GM23248 (cell line): ENCODE results near the gene JHY. TPM values are rescaled to one million over a fixed set of nuclear protein-coding genes. Genes with fewer than 3 reads are reported as not detected.

ENCODE experiments used
- DNase-seq: peaks from one replicate; pipeline ENCODE4 v3.0.0-alpha.2; 2015
- H2AFZ ChIP-seq: fragments of 200-600 bp; sonication (generic); 2 replicates; pipeline ENCODE4 v1.6.1; 2016; ENCODE audit warnings: antibody characterized with exemption
- H3F3A ChIP-seq: fragments of 200-600 bp; sonication (generic); 2 replicates; pipeline ENCODE4 v1.6.1; 2016; ENCODE audit warnings: mild to moderate bottlenecking, antibody characterized with exemption, mixed run types; ENCODE audit not compliant: insufficient read depth
- H3K27ac ChIP-seq: fragments of 200-600 bp; sonication (generic); 2 replicates; pipeline ENCODE4 v1.5.1; 2016; ENCODE audit warnings: mild to moderate bottlenecking
- H3K27me3 ChIP-seq: fragments of 200-600 bp; sonication (generic); replicated peaks from 2 replicates; pipeline ENCODE4 v1.6.1; 2016; ENCODE audit warnings: mild to moderate bottlenecking; ENCODE audit not compliant: insufficient read depth
- H3K36me3 ChIP-seq: fragments of 200-600 bp; sonication (generic); 2 replicates; pipeline ENCODE4 v1.6.1; 2016; ENCODE audit warnings: low read depth, mild to moderate bottlenecking
- H3K4me1 ChIP-seq: fragments of 200-600 bp; sonication (generic); 2 replicates; pipeline ENCODE4 v1.6.1; 2016; ENCODE audit warnings: mild to moderate bottlenecking; ENCODE audit not compliant: insufficient read depth
- H3K4me2 ChIP-seq: fragments of 200-600 bp; sonication (generic); one replicate; pipeline ENCODE4 v1.6.1; 2016; ENCODE audit warnings: mild to moderate bottlenecking; ENCODE audit not compliant: unreplicated experiment
- H3K4me3 ChIP-seq: fragments of 200-600 bp; sonication (generic); 2 replicates; pipeline ENCODE4 v1.5.1; 2016; ENCODE audit warnings: mild to moderate bottlenecking
- H3K79me2 ChIP-seq: fragments of 200-600 bp; sonication (generic); 2 replicates; pipeline ENCODE4 v1.6.1; 2016; ENCODE audit warnings: mild to moderate bottlenecking; ENCODE audit not compliant: insufficient read depth
- H3K9ac ChIP-seq: fragments of 200-600 bp; sonication (generic); 2 replicates; pipeline ENCODE4 v1.6.1; 2016; ENCODE audit warnings: mild to moderate bottlenecking
- H3K9me2 ChIP-seq: fragments of 200-600 bp; sonication (generic); 2 replicates; pipeline ENCODE4 v1.6.1; 2016; ENCODE audit warnings: mixed run types, mild to moderate bottlenecking, moderate library complexity; ENCODE audit not compliant: insufficient read depth
- H3K9me3 ChIP-seq: fragments of 200-600 bp; sonication (generic); one replicate; pipeline ENCODE4 v1.6.1; 2017; ENCODE audit warnings: low read depth
- H4K20me1 ChIP-seq: fragments of 200-600 bp; sonication (generic); 2 replicates; pipeline ENCODE4 v1.6.0; 2016; ENCODE audit not compliant: insufficient read depth
- EZH2 ChIP-seq: fragments of 200-600 bp; sonication (generic); IDR thresholded peaks from 2 replicates; pipeline ENCODE4 v1.6.1; 2018; ENCODE audit warnings: antibody characterized with exemption, mild to moderate bottlenecking; ENCODE audit not compliant: insufficient read depth, poor library complexity, severe bottlenecking
- EZH2phosphoT487 ChIP-seq: fragments of 200-600 bp; sonication (generic); IDR thresholded peaks from 2 replicates; pipeline ENCODE4 v1.6.1; 2018; ENCODE audit warnings: antibody characterized with exemption, moderate library complexity, mild to moderate bottlenecking, low read depth; ENCODE audit not compliant: insufficient read depth
- WGBS, 2 experiments: methylation state at CpG; one replicate each; pipeline ENCODE4 v1.1.6; 2015 to 2017; ENCODE audit warnings: low lambda C conversion rate in 2 of 2, low coverage in 1 of 2; ENCODE audit errors: missing lambda C conversion rate in 2 of 2; 5-methylcytosine and 5-hydroxymethylcytosine counted together
- in situ Hi-C: fragments of 300-500 bp; cut with MboI; formaldehyde crosslinking; loops from 2 replicates; pipeline ENCODE4 v1.15.0; 2020
- polyA plus RNA-seq: library from polyadenylated mRNA; unstranded; fragments of >200 nt; fragmentation: Nextera tagmentation; extraction: Ambion mirVana; gene quantifications from 2 replicates; pipeline ENCODE4 v1.2.1, GENCODE V29; 2016
- total RNA-seq: library from RNA; depleted of rRNA; stranded (reverse); fragments of >200 nt; shearing (Covaris generic); gene quantifications from 2 replicates; pipeline ENCODE4 v1.2.3, GENCODE V29; 2014

JHY gene
- total and polyA plus RNA-seq, 2 experiments from 2014 or later = 5.1 to 5.3 TPM

- DNase-seq = no peak
- Histone ChIP-seq H4K20me1 (no peaks in the 10 kb centered on the region), H2AFZ (no peak overlapping the region), H3K36me3 (no peaks in the 10 kb centered on the region), H3K9me3 (no peaks in the 10 kb centered on the region), H3K27ac (no peak overlapping the region), H3K27me3 (peaks cover 89% of the 10 kb centered on the region), H3F3A (no peaks in the 10 kb centered on the region), H3K4me3 (no peak overlapping the region), H3K79me2 (no peaks in the 10 kb centered on the region), H3K9ac (no peak overlapping the region), H3K4me1 (no peaks in the 10 kb centered on the region), H3K4me2 (no peak overlapping the region), H3K9me2 (no peaks in the 10 kb centered on the region)
- WGBS, 2 experiments = 25 to 26% methylated on average over 21 of the region's 21 CpGs
- in situ Hi-C loops = no loop called here
- TF ChIP-seq EZH2 = no peak
- no peak for TF ChIP-seq EZH2phosphoT487
These were observed 93.6 kb downstream of the JHY start for GRCh38 chr11:122976061-122976733.

GRCh38 chr11:122976734-122977469, 94.3 kb downstream of the JHY start:
- peak overlapping the region; percentile 27 for H2AFZ ChIP-seq
- no peaks in the 10 kb centered on the region for H3K79me2 ChIP-seq
- no peaks in the 10 kb centered on the region for H3K4me1 ChIP-seq
- H3K27me3 ChIP-seq = peaks cover 94% of the 10 kb centered on the region
- no peaks in the 10 kb centered on the region for H3K9me3 ChIP-seq
- no peaks in the 10 kb centered on the region for H3K36me3 ChIP-seq
- in situ Hi-C loops = no loop called here
- no peaks in the 10 kb centered on the region for H3K9me2 ChIP-seq
- H4K20me1 ChIP-seq = no peaks in the 10 kb centered on the region
- no peaks in the 10 kb centered on the region for H3F3A ChIP-seq
- peak; percentile 25 for TF ChIP-seq EZH2
- peak; percentile 71 for TF ChIP-seq EZH2phosphoT487
- no peak overlapping the region for H3K9ac ChIP-seq
- 5 to 6% methylated on average over 48 to 50 of the region's 50 CpGs for WGBS, 2 experiments
- 0 out of 2 replicates have a peak overlapping the region, but pooled peaks have one; percentile 41 for H3K4me3 ChIP-seq
- H3K4me2 ChIP-seq = no peak overlapping the region
- no peak overlapping the region for H3K27ac ChIP-seq
- peak; percentile 38 for DNase-seq

DNA sequence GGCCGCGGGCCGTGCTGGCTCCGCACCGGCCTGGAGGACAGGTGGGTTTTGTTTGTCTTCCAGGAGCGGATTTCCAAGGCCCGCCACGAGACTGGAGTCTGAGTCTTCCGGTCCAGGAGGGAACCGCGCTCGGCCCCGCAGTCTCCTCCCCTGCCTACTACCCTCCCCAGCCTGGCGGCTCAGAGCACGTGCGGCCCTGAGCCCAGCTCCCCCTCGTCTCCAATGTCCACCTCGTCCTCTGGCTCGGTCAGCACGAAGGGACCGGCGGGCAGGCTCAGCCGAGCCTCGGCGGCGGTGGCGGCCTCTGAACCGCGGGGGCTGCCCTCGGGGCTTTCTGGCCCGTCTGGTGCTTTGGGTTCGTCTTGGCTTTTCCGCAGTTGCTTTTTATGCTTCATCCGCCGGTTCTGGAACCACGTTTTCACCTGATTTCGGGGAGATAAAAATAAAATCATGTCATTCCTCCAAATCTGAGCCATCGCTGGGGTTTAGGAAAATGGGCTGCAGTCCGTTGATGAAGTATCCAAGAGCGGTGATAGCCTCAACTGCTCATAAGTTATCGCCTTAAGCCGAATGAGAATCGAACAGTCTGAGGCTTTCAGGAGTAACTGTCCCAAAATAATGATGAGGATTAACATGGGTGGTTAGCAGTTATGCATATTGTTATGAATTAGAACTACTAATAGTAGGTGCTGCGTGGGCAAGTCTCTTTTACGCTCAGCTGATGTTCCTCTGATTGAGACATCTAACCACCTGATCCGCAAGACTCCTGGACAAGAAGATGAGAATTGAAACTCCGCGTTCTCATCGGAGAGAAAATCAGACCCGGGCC, 95.1 kb downstream of the JHY start:
- H3F3A ChIP-seq = no peaks in the 10 kb centered on the region
- in situ Hi-C loops = no loop called here
- peaks cover 97% of the 10 kb centered on the region for H3K27me3 ChIP-seq
- H3K4me1 ChIP-seq = no peaks in the 10 kb centered on the region
- H2AFZ ChIP-seq = 0 out of 2 replicates have a peak overlapping the region, but pooled peaks have one; percentile 27
- H3K79me2 ChIP-seq = no peaks in the 10 kb centered on the region
- no peak overlapping the region for H3K4me2 ChIP-seq
- TF ChIP-seq EZH2 = peak; percentile 44
- peak; percentile 64; the same call in 1 of the 2 replicates for TF ChIP-seq EZH2phosphoT487
- 4 to 7% methylated on average over 39 to 49 of the region's 50 CpGs for WGBS, 2 experiments
- H3K36me3 ChIP-seq = no peaks in the 10 kb centered on the region
- peak; percentile 18 for DNase-seq
- H4K20me1 ChIP-seq = no peaks in the 10 kb centered on the region
- H3K27ac ChIP-seq = no peak overlapping the region
- no peaks in the 10 kb centered on the region for H3K9me2 ChIP-seq
- H3K9ac ChIP-seq = no peak overlapping the region
- H3K4me3 ChIP-seq = 0 out of 2 replicates have a peak overlapping the region, but pooled peaks have one; percentile 41
- H3K9me3 ChIP-seq = no peaks in the 10 kb centered on the region

DNA sequence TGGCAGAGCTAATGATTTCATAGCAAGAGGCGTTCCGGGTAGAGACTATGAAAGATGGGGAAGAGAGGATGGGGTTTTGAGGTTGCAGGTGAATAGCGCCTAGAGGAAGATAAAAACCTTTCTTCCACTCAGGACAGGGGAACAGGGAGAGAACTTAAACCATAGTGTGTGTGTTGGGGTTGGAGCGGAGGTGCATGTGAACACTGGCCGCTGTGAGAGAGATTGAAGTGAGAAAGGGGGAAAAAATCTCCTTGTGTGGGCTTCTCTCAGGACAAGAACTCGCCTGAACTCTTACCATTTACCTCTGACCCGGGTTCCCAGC, 95.7 kb downstream of the JHY start:
- DNase-seq = no peak
- WGBS, 2 experiments = 15% methylated on average over 7 of the region's 7 CpGs
- Histone ChIP-seq H3K27me3 (peaks cover 97% of the 10 kb centered on the region), H3K4me2 (no peak overlapping the region), H3K27ac (no peak overlapping the region), H3K79me2 (no peaks in the 10 kb centered on the region), H2AFZ (no peak overlapping the region), H3K4me3 (no peak overlapping the region), H4K20me1 (no peaks in the 10 kb centered on the region), H3K9me3 (no peaks in the 10 kb centered on the region), H3K9ac (no peak overlapping the region), H3K36me3 (no peaks in the 10 kb centered on the region), H3K4me1 (no peaks in the 10 kb centered on the region), H3F3A (no peaks in the 10 kb centered on the region), H3K9me2 (no peaks in the 10 kb centered on the region)
- peak; percentile 9 for TF ChIP-seq EZH2
- no peak for TF ChIP-seq EZH2phosphoT487
- in situ Hi-C loops = no loop called here
